Measurements from ENCODE around the gene SLC25A47.

The SLC25A47 gene

GRCh38 chr14:100358396-100358795 lies 35.3 kb downstream of the SLC25A47 start:
- Mint-ChIP-seq H3K27me3 (no peaks in the 10 kb centered on the region), H3K9me3 (no peaks in the 10 kb centered on the region), H3K36me3 (ENCODE audit: low read depth) (peaks cover 98% of the 10 kb centered on the region), H3K4me1 (ENCODE audit: low read depth) (peaks cover 18% of the 10 kb centered on the region), H3K4me3 (no peak overlapping the region), H3K27ac (peak overlapping the region; percentile 70)
- no peak for DNase-seq

- Mint-ChIP-seq H3K36me3 (ENCODE audit: low read depth) (peaks cover 97% of the 10 kb centered on the region), H3K27ac (no peak overlapping the region), H3K9me3 (no peaks in the 10 kb centered on the region), H3K4me3 (no peak overlapping the region), H3K27me3 (no peaks in the 10 kb centered on the region), H3K4me1 (ENCODE audit: low read depth) (peaks cover 18% of the 10 kb centered on the region)
- DNase-seq = no peak
These were observed 36.0 kb downstream of the SLC25A47 start for GRCh38 chr14:100359111-100359510.

GRCh38 chr14:100359881-100360280 lies 36.7 kb downstream of the SLC25A47 start:
- H3K4me1 Mint-ChIP-seq (ENCODE audit: low read depth) = peaks cover 18% of the 10 kb centered on the region
- no peaks in the 10 kb centered on the region for H3K9me3 Mint-ChIP-seq
- peaks cover 97% of the 10 kb centered on the region for H3K36me3 Mint-ChIP-seq (ENCODE audit: low read depth)
- H3K4me3 Mint-ChIP-seq = no peak overlapping the region
- no peak overlapping the region for H3K27ac Mint-ChIP-seq
- H3K27me3 Mint-ChIP-seq = no peaks in the 10 kb centered on the region
- no peak for DNase-seq

GRCh38 chr14:100361626-100362025 lies 38.5 kb downstream of the SLC25A47 start:
- Mint-ChIP-seq H3K4me1 (ENCODE audit: low read depth) (peaks cover 25% of the 10 kb centered on the region), H3K36me3 (ENCODE audit: low read depth) (peaks cover 97% of the 10 kb centered on the region)
- no peak for DNase-seq

GRCh38 chr14:100362311-100362927 lies 39.3 kb downstream of the SLC25A47 start:
- no peaks in the 10 kb centered on the region for H3K9me3 Mint-ChIP-seq
- no peak overlapping the region for H3K4me3 Mint-ChIP-seq
- H3K4me1 Mint-ChIP-seq (ENCODE audit: low read depth) = peaks cover 28% of the 10 kb centered on the region
- H3K27ac Mint-ChIP-seq = no peak overlapping the region
- no peaks in the 10 kb centered on the region for H3K27me3 Mint-ChIP-seq
- peaks cover 97% of the 10 kb centered on the region for H3K36me3 Mint-ChIP-seq (ENCODE audit: low read depth)
- DNase-seq = no peak

More at GRCh38 chr14:100361626-100362025, 38.5 kb downstream of the SLC25A47 start:
- no peak overlapping the region for H3K4me3 Mint-ChIP-seq
- no peaks in the 10 kb centered on the region for H3K27me3 Mint-ChIP-seq
- no peaks in the 10 kb centered on the region for H3K9me3 Mint-ChIP-seq
- H3K27ac Mint-ChIP-seq = no peak overlapping the region

- H3K4me1 Mint-ChIP-seq (ENCODE audit: low read depth) = peaks cover 32% of the 10 kb centered on the region
- no peaks in the 10 kb centered on the region for H3K9me3 Mint-ChIP-seq
- H3K4me3 Mint-ChIP-seq = no peak overlapping the region
- H3K27me3 Mint-ChIP-seq = no peaks in the 10 kb centered on the region
- no peak for DNase-seq
- H3K27ac Mint-ChIP-seq = no peak overlapping the region
- H3K36me3 Mint-ChIP-seq (ENCODE audit: low read depth) = peaks cover 97% of the 10 kb centered on the region
These were observed 39.9 kb downstream of the SLC25A47 start for GRCh38 chr14:100363053-100363452.

- no peak overlapping the region for H3K4me3 Mint-ChIP-seq
- DNase-seq = no peak
- H3K27ac Mint-ChIP-seq = no peak overlapping the region
- H3K9me3 Mint-ChIP-seq = no peaks in the 10 kb centered on the region
- H3K4me1 Mint-ChIP-seq (ENCODE audit: low read depth) = peaks cover 27% of the 10 kb centered on the region
- H3K36me3 Mint-ChIP-seq (ENCODE audit: low read depth) = peaks cover 97% of the 10 kb centered on the region
- H3K27me3 Mint-ChIP-seq = no peaks in the 10 kb centered on the region
These were observed 41.3 kb downstream of the SLC25A47 start for GRCh38 chr14:100364403-100364802.

GRCh38 chr14:100365741-100366140 lies 42.6 kb downstream of the SLC25A47 start:
- H3K27me3 Mint-ChIP-seq = no peaks in the 10 kb centered on the region
- peaks cover 97% of the 10 kb centered on the region for H3K36me3 Mint-ChIP-seq (ENCODE audit: low read depth)
- H3K4me1 Mint-ChIP-seq (ENCODE audit: low read depth) = peaks cover 38% of the 10 kb centered on the region
- no peaks in the 10 kb centered on the region for H3K9me3 Mint-ChIP-seq
- H3K27ac Mint-ChIP-seq = no peak overlapping the region
- no peak for DNase-seq
- H3K4me3 Mint-ChIP-seq = no peak overlapping the region

GRCh38 chr14:100369019-100369418 lies 45.9 kb downstream of the SLC25A47 start:
- Mint-ChIP-seq H3K36me3 (ENCODE audit: low read depth) (peaks cover 98% of the 10 kb centered on the region), H3K4me3 (peak overlapping the region; percentile 15), H3K4me1 (ENCODE audit: low read depth) (peaks cover 68% of the 10 kb centered on the region), H3K9me3 (no peaks in the 10 kb centered on the region), H3K27ac (peak overlapping the region; percentile 80), H3K27me3 (no peaks in the 10 kb centered on the region)
- no peak for DNase-seq

GRCh38 chr14:100370003-100370402 lies 46.9 kb downstream of the SLC25A47 start:
- DNase-seq = no peak
- Mint-ChIP-seq H3K4me1 (ENCODE audit: low read depth) (peaks cover 77% of the 10 kb centered on the region), H3K27me3 (no peaks in the 10 kb centered on the region), H3K36me3 (ENCODE audit: low read depth) (peaks cover 98% of the 10 kb centered on the region), H3K9me3 (no peaks in the 10 kb centered on the region), H3K27ac (peak overlapping the region; percentile 80), H3K4me3 (no peak overlapping the region)

- peak overlapping the region; percentile 76 for H3K27ac Mint-ChIP-seq
- peak overlapping the region; percentile 40 for H3K4me3 Mint-ChIP-seq
- no peak for DNase-seq
- peaks cover 75% of the 10 kb centered on the region for H3K4me1 Mint-ChIP-seq (ENCODE audit: low read depth)
- H3K36me3 Mint-ChIP-seq (ENCODE audit: low read depth) = peaks cover 96% of the 10 kb centered on the region
- no peaks in the 10 kb centered on the region for H3K9me3 Mint-ChIP-seq
- no peaks in the 10 kb centered on the region for H3K27me3 Mint-ChIP-seq
These were observed 48.6 kb downstream of the SLC25A47 start for GRCh38 chr14:100371773-100372172.

- no peaks in the 10 kb centered on the region for H3K9me3 Mint-ChIP-seq
- no peaks in the 10 kb centered on the region for H3K27me3 Mint-ChIP-seq
- peaks cover 89% of the 10 kb centered on the region for H3K36me3 Mint-ChIP-seq (ENCODE audit: low read depth)
- peak overlapping the region; percentile 99 for H3K4me3 Mint-ChIP-seq
- H3K4me1 Mint-ChIP-seq (ENCODE audit: low read depth) = peaks cover 78% of the 10 kb centered on the region
- no peak for DNase-seq
- peak overlapping the region; percentile 100 for H3K27ac Mint-ChIP-seq
These were observed 49.4 kb downstream of the SLC25A47 start for GRCh38 chr14:100372357-100373048.

GRCh38 chr14:100374270-100374669 lies 51.1 kb downstream of the SLC25A47 start:
- no peaks in the 10 kb centered on the region for H3K27me3 Mint-ChIP-seq
- H3K4me3 Mint-ChIP-seq = peak overlapping the region; percentile 99
- peaks cover 72% of the 10 kb centered on the region for H3K4me1 Mint-ChIP-seq (ENCODE audit: low read depth)
- H3K9me3 Mint-ChIP-seq = no peaks in the 10 kb centered on the region
- H3K27ac Mint-ChIP-seq = peak overlapping the region; percentile 100
- H3K36me3 Mint-ChIP-seq (ENCODE audit: low read depth) = peaks cover 71% of the 10 kb centered on the region
- no peak for DNase-seq

GRCh38 chr14:100374876-100375265 lies 51.7 kb downstream of the SLC25A47 start:
- peak overlapping the region; percentile 100 for H3K27ac Mint-ChIP-seq
- DNase-seq = no peak
- no peaks in the 10 kb centered on the region for H3K9me3 Mint-ChIP-seq
- H3K4me3 Mint-ChIP-seq = peak overlapping the region; percentile 99
- peaks cover 66% of the 10 kb centered on the region for H3K4me1 Mint-ChIP-seq (ENCODE audit: low read depth)
- no peaks in the 10 kb centered on the region for H3K27me3 Mint-ChIP-seq
- H3K36me3 Mint-ChIP-seq (ENCODE audit: low read depth) = peaks cover 65% of the 10 kb centered on the region

- H3K27ac Mint-ChIP-seq = peak overlapping the region; percentile 100
- H3K27me3 Mint-ChIP-seq = no peaks in the 10 kb centered on the region
- no peaks in the 10 kb centered on the region for H3K9me3 Mint-ChIP-seq
- H3K36me3 Mint-ChIP-seq (ENCODE audit: low read depth) = peaks cover 60% of the 10 kb centered on the region
- H3K4me3 Mint-ChIP-seq = peak overlapping the region; percentile 99
- DNase-seq = peak; percentile 86
- H3K4me1 Mint-ChIP-seq (ENCODE audit: low read depth) = peaks cover 60% of the 10 kb centered on the region
These were observed 52.3 kb downstream of the SLC25A47 start for GRCh38 chr14:100375266-100375962.

Data from activated T-cell treated with anti-CD3 and anti-CD28 coated beads, Interleukin-2, amount 50 U/mL, for 24 hours (primary cell).